Endothelial cell of umbilical vein (primary cell): ENCODE data around the gene LSM3. TPM values are rescaled to one million over a fixed set of nuclear protein-coding genes. Genes with fewer than 3 reads are reported as not detected.

Experiments used
- BruUV-seq: library from RNA; stranded (reverse); fragments of 400-500 nt; replicated peaks from 2 replicates; lab custom pipeline; 2021; lab: Mats Ljungman, UMichigan
- CTCF ChIA-PET: fragments of 300-600, 350-600 bp; sonication (Branson Sonifier 250); formaldehyde crosslinking; loops from one replicate; lab custom pipeline; 2021; ENCODE audit warnings: antibody characterized with exemption, inconsistent platforms; lab: Charles Lee
- POLR2A ChIA-PET: fragments of 300-600, 350-600 bp; sonication (Branson Sonifier 250); formaldehyde crosslinking; loops from one replicate; lab custom pipeline; 2021; ENCODE audit warnings: antibody characterized with exemption, inconsistent platforms; lab: Charles Lee
- DNase-seq: peaks from one replicate; pipeline ENCODE4 v3.0.0-alpha.2; 2011; ENCODE audit warnings: low read depth, low spot score
- FAIRE-seq: peaks from 2 replicates; lab custom pipeline; 2011; peaks lifted over from hg19 to GRCh38; lab: Jason Lieb, UNC
- H2AFZ ChIP-seq: 2 replicates; pipeline ENCODE4 v1.6.0; 2012; ENCODE audit warnings: low read depth, low read length, control low read depth, inconsistent platforms
- H3K27ac ChIP-seq: 2 replicates; pipeline ENCODE4 v1.5.1; 2011; ENCODE audit warnings: low read depth, mild to moderate bottlenecking, control low read depth, low read length, moderate library complexity; ENCODE audit not compliant: insufficient read depth
- H3K27me3 ChIP-seq, 2 experiments: 2 replicates each; pipeline versions ENCODE4 v1.6.0 to v1.6.1; 2011; ENCODE audit warnings: low read length in 2 of 2, mixed read lengths in 1 of 2; ENCODE audit not compliant: control insufficient read depth in 2 of 2, insufficient read depth in 2 of 2
- H3K36me3 ChIP-seq, 2 experiments: 2 replicates in 1 of 2; 3 replicates in 1 of 2; pipeline ENCODE4 v1.5.1; 2011; ENCODE audit warnings: low read length in 2 of 2, mild to moderate bottlenecking in 1 of 2, moderate library complexity in 1 of 2; ENCODE audit not compliant: control insufficient read depth in 2 of 2, insufficient read depth in 2 of 2; ENCODE audit errors: extremely low read depth in 1 of 2
- H3K4me1 ChIP-seq: 3 replicates; pipeline ENCODE4 v1.5.1; 2011; ENCODE audit warnings: mild to moderate bottlenecking, low read length; ENCODE audit not compliant: control insufficient read depth, insufficient read depth; ENCODE audit errors: extremely low read depth
- H3K4me2 ChIP-seq: 2 replicates; pipeline ENCODE4 v1.6.1; 2011; ENCODE audit warnings: low read length, control low read depth, mixed read lengths; ENCODE audit not compliant: insufficient read depth
- H3K4me3 ChIP-seq, 3 experiments: fragments of 200-600 bp in 1 of 3; sonication (generic), shearing (Covaris generic) in 1 of 3; replicated peaks in 1 of 3; 2 replicates each; pipeline ENCODE4 v1.5.1; 2011 to 2016; ENCODE audit warnings: control low read depth in 3 of 3, low read length in 3 of 3, mild to moderate bottlenecking in 2 of 3, inconsistent platforms in 1 of 3, low read depth in 1 of 3, moderate library complexity in 1 of 3; ENCODE audit not compliant: insufficient read depth in 1 of 3
- H3K79me2 ChIP-seq: 2 replicates; pipeline ENCODE4 v1.6.0; 2012; ENCODE audit warnings: low read length, inconsistent platforms; ENCODE audit not compliant: control insufficient read depth, insufficient read depth
- H3K9ac ChIP-seq: replicated peaks from 2 replicates; pipeline ENCODE3; 2011; ENCODE audit warnings: low read length, control low read depth; ENCODE audit not compliant: insufficient read depth; ENCODE audit errors: extremely low read depth
- H3K9me1 ChIP-seq: replicated peaks from 3 replicates; pipeline ENCODE4 v1.6.0; 2011; ENCODE audit warnings: mild to moderate bottlenecking, low read length; ENCODE audit not compliant: control insufficient read depth, insufficient read depth; ENCODE audit errors: extremely low read depth
- H3K9me3 ChIP-seq: replicated peaks from 2 replicates; pipeline ENCODE4 v1.5.1; 2012; ENCODE audit warnings: low read length, inconsistent platforms; ENCODE audit not compliant: control insufficient read depth, insufficient read depth
- H4K20me1 ChIP-seq: replicated peaks from 2 replicates; pipeline ENCODE3; 2011; ENCODE audit warnings: mild to moderate bottlenecking, low read length; ENCODE audit not compliant: control insufficient read depth, insufficient read depth; ENCODE audit errors: extremely low read depth
- EZH2 ChIP-seq: IDR thresholded peaks from 2 replicates; pipeline ENCODE4 v1.6.1; 2012; ENCODE audit warnings: borderline replicate concordance, low read depth, mild to moderate bottlenecking, moderate library complexity, low read length, inconsistent platforms; ENCODE audit not compliant: severe bottlenecking
- FOS ChIP-seq: IDR thresholded peaks from 2 replicates; pipeline ENCODE4 v1.6.1; 2011; ENCODE audit warnings: mild to moderate bottlenecking, low read length, moderate library complexity, borderline replicate concordance; ENCODE audit not compliant: insufficient read depth
- GATA2 ChIP-seq: IDR thresholded peaks from 2 replicates; pipeline ENCODE4 v1.7.0; 2011; ENCODE audit warnings: low read depth, mild to moderate bottlenecking, moderate library complexity, mixed read lengths, low read length; ENCODE audit not compliant: insufficient read length, insufficient read depth
- JUN ChIP-seq: IDR thresholded peaks from 2 replicates; pipeline ENCODE4 v1.6.1; 2011; ENCODE audit warnings: borderline replicate concordance, low read depth; ENCODE audit not compliant: insufficient read length, insufficient read depth
- MYC ChIP-seq: IDR thresholded peaks from one replicate; pipeline ENCODE4 v1.6.1; 2011; ENCODE audit warnings: mild to moderate bottlenecking, low read depth, low read length
- POLR2A ChIP-seq: IDR thresholded peaks from 2 replicates; pipeline ENCODE4 v1.6.1; 2012; ENCODE audit warnings: low read depth, mild to moderate bottlenecking, control low read depth, low read length
- POLR2AphosphoS5 ChIP-seq: IDR thresholded peaks from 2 replicates; pipeline ENCODE4 v1.6.1; 2012; ENCODE audit warnings: low read depth, mild to moderate bottlenecking, control low read depth, low read length, moderate library complexity; ENCODE audit not compliant: insufficient read depth
- dilution Hi-C: fragments of 300-500 bp; cut with MboI; formaldehyde crosslinking; loops from one replicate; pipeline ENCODE4 v1.15.0; 2019; ENCODE audit warnings: low sequenced_read_pairs; ENCODE audit not compliant: extremely low pct_ligation_motif_present
- intact Hi-C: fragments of 100-400 bp; cut with micrococcal nuclease; formaldehyde crosslinking; loops from one replicate; pipeline ENCODE4 v1.10.0; 2022
- polyA plus RNA-seq, 4 experiments: library from polyadenylated mRNA; depleted of rRNA in 3 of 4; stranded (reverse) in 3 of 4; unstranded in 1 of 4; fragments of >200 nt; gene quantifications; 2 replicates each; pipeline versions ENCODE4 v1.2.1 to v1.2.3, GENCODE V29; 2011 to 2012; ENCODE audit warnings: missing spikeins in 1 of 4
- total RNA-seq: library from RNA; stranded (reverse); gene quantifications from 2 replicates; pipeline ENCODE4 v1.2.3, GENCODE V29; 2021
- TF ChIP-seq, protein P1 (sequence below), 2 donors: IDR thresholded peaks; 1 replicate in 1 of 2; 2 replicates in 1 of 2; pipeline ENCODE4 v1.5.1; 2011; ENCODE audit warnings: low read length in 2 of 2, mild to moderate bottlenecking in 2 of 2, moderate library complexity in 2 of 2, control low read depth in 1 of 2, inconsistent platforms in 1 of 2, low read depth in 1 of 2; ENCODE audit not compliant: insufficient read depth in 1 of 2; ENCODE audit errors: extremely low read depth in 1 of 2
- TF ChIP-seq, protein P2 (sequence below): IDR thresholded peaks from 2 replicates; pipeline ENCODE4 v1.6.1; 2011; ENCODE audit not compliant: insufficient read depth, insufficient read length

LSM3 gene
- total and polyA plus RNA-seq, 2 donors (not counting 3 experiments of a cell fraction or from before 2014, with no cell fraction given), result 4.4 to 13.0 TPM

DNA sequence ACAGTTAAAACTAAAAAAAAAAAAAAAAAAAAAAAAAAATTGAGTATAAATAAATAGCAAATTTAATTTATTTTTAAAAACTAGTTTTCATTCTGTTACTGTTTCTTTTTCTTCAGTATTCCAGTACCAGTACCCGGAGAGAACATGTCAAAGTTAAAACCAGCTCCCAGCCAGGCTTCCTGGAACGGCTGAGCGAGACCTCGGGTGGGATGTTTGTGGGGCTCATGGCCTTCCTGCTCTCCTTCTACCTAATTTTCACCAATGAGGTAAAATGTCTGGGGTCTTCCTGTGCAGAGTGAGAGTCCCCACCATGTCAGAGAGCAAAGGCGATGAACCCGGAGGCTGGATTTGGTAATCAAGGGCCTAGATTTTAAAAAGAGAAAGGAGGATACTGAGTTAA is 49.3 kb upstream of the LSM3 start:
- Histone ChIP-seq H3K4me3 (no peak overlapping the region), H3K36me3 (peaks cover 8 to 34% of the 10 kb centered on the region in 2 experiments), H3K9me3 (no peaks in the 10 kb centered on the region), H3K4me2 (no peak overlapping the region), H3K79me2 (peaks cover 35% of the 10 kb centered on the region), H4K20me1 (no peaks in the 10 kb centered on the region), H3K27me3 (no peaks in the 10 kb centered on the region), H3K4me1 (peaks cover 13% of the 10 kb centered on the region), H3K9me1 (no peaks in the 10 kb centered on the region), H2AFZ (no peak overlapping the region), H3K9ac (no peak overlapping the region), H3K27ac (no peak overlapping the region)
- TF ChIP-seq JUN, result no peak
- no peak for TF ChIP-seq POLR2AphosphoS5
- TF ChIP-seq, protein P1, sequence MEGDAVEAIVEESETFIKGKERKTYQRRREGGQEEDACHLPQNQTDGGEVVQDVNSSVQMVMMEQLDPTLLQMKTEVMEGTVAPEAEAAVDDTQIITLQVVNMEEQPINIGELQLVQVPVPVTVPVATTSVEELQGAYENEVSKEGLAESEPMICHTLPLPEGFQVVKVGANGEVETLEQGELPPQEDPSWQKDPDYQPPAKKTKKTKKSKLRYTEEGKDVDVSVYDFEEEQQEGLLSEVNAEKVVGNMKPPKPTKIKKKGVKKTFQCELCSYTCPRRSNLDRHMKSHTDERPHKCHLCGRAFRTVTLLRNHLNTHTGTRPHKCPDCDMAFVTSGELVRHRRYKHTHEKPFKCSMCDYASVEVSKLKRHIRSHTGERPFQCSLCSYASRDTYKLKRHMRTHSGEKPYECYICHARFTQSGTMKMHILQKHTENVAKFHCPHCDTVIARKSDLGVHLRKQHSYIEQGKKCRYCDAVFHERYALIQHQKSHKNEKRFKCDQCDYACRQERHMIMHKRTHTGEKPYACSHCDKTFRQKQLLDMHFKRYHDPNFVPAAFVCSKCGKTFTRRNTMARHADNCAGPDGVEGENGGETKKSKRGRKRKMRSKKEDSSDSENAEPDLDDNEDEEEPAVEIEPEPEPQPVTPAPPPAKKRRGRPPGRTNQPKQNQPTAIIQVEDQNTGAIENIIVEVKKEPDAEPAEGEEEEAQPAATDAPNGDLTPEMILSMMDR (IDR thresholded peaks at IDR 0.05; ENCODE audit: extremely low read depth in 1 of 2, insufficient read depth in 1 of 2, low read depth in 1 of 2, low read length in 2 of 2), result no peak
- TF ChIP-seq EZH2, result no peak
- no peak for TF ChIP-seq MYC
- dilution Hi-C loops (no loop called here), intact Hi-C loops (no loop called here)
- DNase-seq (no peak), FAIRE-seq (no peak)
- CTCF ChIA-PET, result no interaction called here
- POLR2A ChIA-PET, result no interaction called here
- BruUV-seq, result no TSS peak

DNA sequence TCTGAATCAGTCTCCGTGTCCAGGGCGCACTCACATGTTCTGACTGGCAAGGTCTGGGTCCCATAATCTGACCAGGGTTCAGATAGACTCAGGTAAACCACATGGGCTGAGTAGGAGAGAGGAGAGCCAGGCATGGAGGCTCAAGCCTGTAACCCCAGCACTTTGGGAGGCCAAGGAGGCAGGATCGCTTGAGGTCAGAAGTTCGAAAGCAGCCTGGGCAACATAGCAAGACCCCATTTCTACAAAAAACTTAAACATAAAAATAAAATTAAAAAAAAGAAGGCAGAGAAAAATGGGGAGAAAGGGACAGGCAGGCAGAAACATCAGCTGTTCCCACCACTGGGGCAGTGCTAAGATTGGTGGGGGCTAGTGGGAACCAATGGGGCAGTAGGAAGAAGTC is 48.4 kb upstream of the LSM3 start:
- H3K27ac ChIP-seq, result no peak overlapping the region
- no peak overlapping the region for H3K9ac ChIP-seq
- CTCF ChIA-PET, result no interaction called here
- H3K4me1 ChIP-seq, result peaks cover 13% of the 10 kb centered on the region
- FAIRE-seq (no peak), DNase-seq (no peak)
- TF ChIP-seq MYC, result no peak
- no peak for TF ChIP-seq JUN
- TF ChIP-seq EZH2, result no peak
- TF ChIP-seq, protein P2, sequence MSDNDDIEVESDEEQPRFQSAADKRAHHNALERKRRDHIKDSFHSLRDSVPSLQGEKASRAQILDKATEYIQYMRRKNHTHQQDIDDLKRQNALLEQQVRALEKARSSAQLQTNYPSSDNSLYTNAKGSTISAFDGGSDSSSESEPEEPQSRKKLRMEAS, result no peak
- TF ChIP-seq POLR2A, result no peak
- TF ChIP-seq, protein P1 (IDR thresholded peaks at IDR 0.05; ENCODE audit: extremely low read depth in 1 of 2, insufficient read depth in 1 of 2, low read depth in 1 of 2, low read length in 2 of 2), result no peak
- TF ChIP-seq FOS, result no peak
- TF ChIP-seq GATA2, result no peak
- TF ChIP-seq POLR2AphosphoS5, result no peak
- H3K9me1 ChIP-seq, result no peaks in the 10 kb centered on the region
- dilution Hi-C loops, result no loop called here
- H3K27me3 ChIP-seq, result no peaks in the 10 kb centered on the region
- peaks cover 8 to 43% of the 10 kb centered on the region in 2 experiments for H3K36me3 ChIP-seq
- no peak overlapping the region for H3K4me2 ChIP-seq
- intact Hi-C loops, result no loop called here
- H3K9me3 ChIP-seq, result no peaks in the 10 kb centered on the region
- H3K4me3 ChIP-seq, result no peak overlapping the region
- POLR2A ChIA-PET, result no interaction called here
- BruUV-seq, result no TSS peak
- no peak overlapping the region for H2AFZ ChIP-seq
- H3K79me2 ChIP-seq, result peaks cover 35% of the 10 kb centered on the region
- H4K20me1 ChIP-seq, result no peaks in the 10 kb centered on the region
